GM12878 (cell line): ENCODE results near the gene SLC2A4. TPM values are rescaled to one million over a fixed set of nuclear protein-coding genes. Genes with fewer than 3 reads are reported as not detected.

Experiments
- EED ChIP-seq: sonication (generic); IDR thresholded peaks from 2 replicates; pipeline ENCODE4 v1.6.1; 2016; ENCODE audit warnings: antibody characterized with exemption, low read depth
- GABPA ChIP-seq: IDR thresholded peaks from 2 replicates; pipeline ENCODE4 v1.6.1; 2014; ENCODE audit warnings: antibody characterized with exemption, low read depth, mild to moderate bottlenecking, inconsistent platforms
- IKZF1 ChIP-seq: fragments of 450-650 bp; conservative IDR thresholded peaks from 2 replicates; pipeline ENCODE4 v1.6.1; 2017; ENCODE audit warnings: antibody characterized with exemption, mild to moderate bottlenecking
- IKZF2 ChIP-seq, 2 experiments: fragments of 450-650 bp; IDR thresholded peaks; 2 replicates each; pipeline ENCODE4 v1.6.1; 2017; ENCODE audit warnings: mild to moderate bottlenecking in 2 of 2, moderate library complexity in 2 of 2
- RFX5 ChIP-seq: IDR thresholded peaks from 2 replicates; pipeline ENCODE4 v1.6.1; 2011; ENCODE audit warnings: low read depth, low read length, improper control_type of control experiment
- RUNX3 ChIP-seq: IDR thresholded peaks from 2 replicates; pipeline ENCODE4 v1.6.1; 2012; ENCODE audit warnings: low read length, inconsistent platforms
- SMAD5 ChIP-seq: IDR thresholded peaks from 2 replicates; pipeline ENCODE4 v1.6.1; 2016; ENCODE audit warnings: antibody characterized with exemption, low read depth
- TCF12 ChIP-seq: IDR thresholded peaks from 2 replicates; pipeline ENCODE4 v1.6.1; 2011; ENCODE audit warnings: low read depth, mild to moderate bottlenecking, low read length
- polyA plus RNA-seq, 11 experiments: library from polyadenylated mRNA; depleted of rRNA in 4 of 11; unstranded in 6 of 11; stranded (reverse) in 5 of 11; fragments of >200 nt; fragmentation: Nextera tagmentation in 4 of 11; fragmentation: Illumina TruSeq in 1 of 11; extraction: Ambion mirVana in 4 of 11; extraction: Trizol in 1 of 11; gene quantifications; 1 replicate in 1 of 11; 2 replicates in 10 of 11; pipeline versions ENCODE4 v1.2.1 to v1.2.3, GENCODE V29; 2011 to 2016; ENCODE audit warnings: inconsistent platforms in 2 of 11, missing spikeins in 2 of 11, low read depth in 1 of 11
- total RNA-seq, 4 experiments: library from RNA; depleted of rRNA in 3 of 4; stranded (reverse); fragments of >200 nt in 3 of 4; fragmentation: Illumina TruSeq in 1 of 4; extraction: Trizol in 1 of 4; gene quantifications; 2 replicates each; pipeline versions ENCODE4 v1.2.1 to v1.2.3, GENCODE V29; 2013 to 2021
- TF ChIP-seq, protein P1 (sequence below): fragments of 450-650 bp; formaldehyde crosslinking; IDR thresholded peaks from 2 replicates; pipeline ENCODE4 v1.5.0; 2022; ENCODE audit warnings: mild to moderate bottlenecking, missing genetic modification characterization
- TF ChIP-seq, protein P2 (sequence below): IDR thresholded peaks from 2 replicates; pipeline ENCODE4 v1.6.1; 2011; ENCODE audit warnings: mild to moderate bottlenecking, low read depth, low read length, moderate library complexity; ENCODE audit not compliant: insufficient replicate concordance
- TF ChIP-seq, protein P3 (sequence below): IDR thresholded peaks from 2 replicates; pipeline ENCODE4 v1.6.1; 2012; ENCODE audit warnings: improper control_type of control experiment, low read depth, low read length; ENCODE audit not compliant: insufficient replicate concordance
- TF ChIP-seq, protein P4 (sequence below), 3 experiments: IDR thresholded peaks in 2 of 3; conservative IDR thresholded peaks in 1 of 3; 2 replicates each; pipeline ENCODE4 v1.5.1; 2011; ENCODE audit warnings: low read depth in 3 of 3, low read length in 3 of 3, mild to moderate bottlenecking in 3 of 3, control low read depth in 2 of 3, moderate library complexity in 2 of 3, inconsistent platforms in 1 of 3, mixed read lengths in 1 of 3; ENCODE audit not compliant: control insufficient read depth in 2 of 3, insufficient read depth in 1 of 3; ENCODE audit errors: extremely low read depth in 1 of 3
- TF ChIP-seq, protein P5 (sequence below): IDR thresholded peaks from 2 replicates; pipeline ENCODE4 v1.6.1; 2011; ENCODE audit warnings: borderline replicate concordance, low read depth, mild to moderate bottlenecking, moderate library complexity, mixed read lengths, low read length; ENCODE audit not compliant: insufficient read depth; ENCODE audit errors: extremely low read length
- TF ChIP-seq, protein P6 (sequence below): IDR thresholded peaks from 2 replicates; pipeline ENCODE4 v1.6.1; 2011; ENCODE audit warnings: borderline replicate concordance, low read depth, mild to moderate bottlenecking, moderate library complexity, low read length; ENCODE audit not compliant: insufficient read depth, poor library complexity, severe bottlenecking

The SLC2A4 gene
- total and polyA plus RNA-seq, 10 of the 15 experiments (the other 5 are each of a cell fraction or from before 2014, with no cell fraction given) = 0.03 to 0.23 (median 0.04) TPM; not detected in 4

DNA sequence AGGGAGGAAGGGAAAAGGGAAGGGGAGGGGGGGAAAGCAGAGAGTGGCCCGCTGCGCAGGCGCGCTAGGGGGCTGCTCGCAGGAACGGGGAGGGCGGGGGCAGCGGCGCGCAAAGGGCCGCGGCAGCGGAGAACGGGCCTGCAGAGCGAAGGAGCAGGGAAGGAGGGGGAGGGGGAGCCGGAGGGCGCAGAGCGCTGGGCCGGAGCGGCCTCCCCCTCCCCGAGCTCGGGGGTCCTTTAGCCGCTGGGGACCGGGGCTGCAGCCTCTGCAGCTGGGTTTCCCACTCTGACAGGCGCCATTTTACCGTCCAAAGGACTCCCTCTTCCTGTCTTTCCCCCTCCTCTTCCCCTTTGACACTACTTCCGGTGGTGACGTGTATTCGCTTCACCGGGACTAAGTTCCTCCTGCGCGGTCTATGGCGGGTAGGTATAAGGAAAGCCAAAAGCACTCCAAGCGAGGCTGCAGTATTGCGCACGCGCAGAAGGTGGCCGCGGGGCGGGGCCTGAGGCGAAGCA, 29.8 kb upstream of the SLC2A4 start, which contains the start of gene CTDNEP1 (continued):
- TF ChIP-seq, protein P1, sequence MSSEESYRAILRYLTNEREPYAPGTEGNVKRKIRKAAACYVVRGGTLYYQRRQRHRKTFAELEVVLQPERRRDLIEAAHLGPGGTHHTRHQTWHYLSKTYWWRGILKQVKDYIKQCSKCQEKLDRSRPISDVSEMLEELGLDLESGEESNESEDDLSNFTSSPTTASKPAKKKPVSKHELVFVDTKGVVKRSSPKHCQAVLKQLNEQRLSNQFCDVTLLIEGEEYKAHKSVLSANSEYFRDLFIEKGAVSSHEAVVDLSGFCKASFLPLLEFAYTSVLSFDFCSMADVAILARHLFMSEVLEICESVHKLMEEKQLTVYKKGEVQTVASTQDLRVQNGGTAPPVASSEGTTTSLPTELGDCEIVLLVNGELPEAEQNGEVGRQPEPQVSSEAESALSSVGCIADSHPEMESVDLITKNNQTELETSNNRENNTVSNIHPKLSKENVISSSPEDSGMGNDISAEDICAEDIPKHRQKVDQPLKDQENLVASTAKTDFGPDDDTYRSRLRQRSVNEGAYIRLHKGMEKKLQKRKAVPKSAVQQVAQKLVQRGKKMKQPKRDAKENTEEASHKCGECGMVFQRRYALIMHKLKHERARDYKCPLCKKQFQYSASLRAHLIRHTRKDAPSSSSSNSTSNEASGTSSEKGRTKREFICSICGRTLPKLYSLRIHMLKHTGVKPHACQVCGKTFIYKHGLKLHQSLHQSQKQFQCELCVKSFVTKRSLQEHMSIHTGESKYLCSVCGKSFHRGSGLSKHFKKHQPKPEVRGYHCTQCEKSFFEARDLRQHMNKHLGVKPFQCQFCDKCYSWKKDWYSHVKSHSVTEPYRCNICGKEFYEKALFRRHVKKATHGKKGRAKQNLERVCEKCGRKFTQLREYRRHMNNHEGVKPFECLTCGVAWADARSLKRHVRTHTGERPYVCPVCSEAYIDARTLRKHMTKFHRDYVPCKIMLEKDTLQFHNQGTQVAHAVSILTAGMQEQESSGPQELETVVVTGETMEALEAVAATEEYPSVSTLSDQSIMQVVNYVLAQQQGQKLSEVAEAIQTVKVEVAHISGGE = peak; percentile 20; the same call in 1 of the 2 replicates
- TF ChIP-seq, protein P2, sequence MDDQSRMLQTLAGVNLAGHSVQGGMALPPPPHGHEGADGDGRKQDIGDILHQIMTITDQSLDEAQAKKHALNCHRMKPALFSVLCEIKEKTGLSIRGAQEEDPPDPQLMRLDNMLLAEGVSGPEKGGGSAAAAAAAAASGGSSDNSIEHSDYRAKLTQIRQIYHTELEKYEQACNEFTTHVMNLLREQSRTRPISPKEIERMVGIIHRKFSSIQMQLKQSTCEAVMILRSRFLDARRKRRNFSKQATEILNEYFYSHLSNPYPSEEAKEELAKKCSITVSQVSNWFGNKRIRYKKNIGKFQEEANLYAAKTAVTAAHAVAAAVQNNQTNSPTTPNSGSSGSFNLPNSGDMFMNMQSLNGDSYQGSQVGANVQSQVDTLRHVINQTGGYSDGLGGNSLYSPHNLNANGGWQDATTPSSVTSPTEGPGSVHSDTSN = no peak
- TF ChIP-seq EED (no peak), IKZF1 (no peak; the same call in 1 of the 2 replicates), GABPA (peak; percentile 93), IKZF2 (IDR thresholded peaks at IDR 0.05) (no peak), SMAD5 (peak; percentile 15; the same call in 1 of the 2 replicates), RFX5 (no peak), TCF12 (peak; percentile 68; the same call in 1 of the 2 replicates), RUNX3 (0 out of 2 replicates have a peak, but pooled peaks have one; percentile 19)
- TF ChIP-seq, protein P3, sequence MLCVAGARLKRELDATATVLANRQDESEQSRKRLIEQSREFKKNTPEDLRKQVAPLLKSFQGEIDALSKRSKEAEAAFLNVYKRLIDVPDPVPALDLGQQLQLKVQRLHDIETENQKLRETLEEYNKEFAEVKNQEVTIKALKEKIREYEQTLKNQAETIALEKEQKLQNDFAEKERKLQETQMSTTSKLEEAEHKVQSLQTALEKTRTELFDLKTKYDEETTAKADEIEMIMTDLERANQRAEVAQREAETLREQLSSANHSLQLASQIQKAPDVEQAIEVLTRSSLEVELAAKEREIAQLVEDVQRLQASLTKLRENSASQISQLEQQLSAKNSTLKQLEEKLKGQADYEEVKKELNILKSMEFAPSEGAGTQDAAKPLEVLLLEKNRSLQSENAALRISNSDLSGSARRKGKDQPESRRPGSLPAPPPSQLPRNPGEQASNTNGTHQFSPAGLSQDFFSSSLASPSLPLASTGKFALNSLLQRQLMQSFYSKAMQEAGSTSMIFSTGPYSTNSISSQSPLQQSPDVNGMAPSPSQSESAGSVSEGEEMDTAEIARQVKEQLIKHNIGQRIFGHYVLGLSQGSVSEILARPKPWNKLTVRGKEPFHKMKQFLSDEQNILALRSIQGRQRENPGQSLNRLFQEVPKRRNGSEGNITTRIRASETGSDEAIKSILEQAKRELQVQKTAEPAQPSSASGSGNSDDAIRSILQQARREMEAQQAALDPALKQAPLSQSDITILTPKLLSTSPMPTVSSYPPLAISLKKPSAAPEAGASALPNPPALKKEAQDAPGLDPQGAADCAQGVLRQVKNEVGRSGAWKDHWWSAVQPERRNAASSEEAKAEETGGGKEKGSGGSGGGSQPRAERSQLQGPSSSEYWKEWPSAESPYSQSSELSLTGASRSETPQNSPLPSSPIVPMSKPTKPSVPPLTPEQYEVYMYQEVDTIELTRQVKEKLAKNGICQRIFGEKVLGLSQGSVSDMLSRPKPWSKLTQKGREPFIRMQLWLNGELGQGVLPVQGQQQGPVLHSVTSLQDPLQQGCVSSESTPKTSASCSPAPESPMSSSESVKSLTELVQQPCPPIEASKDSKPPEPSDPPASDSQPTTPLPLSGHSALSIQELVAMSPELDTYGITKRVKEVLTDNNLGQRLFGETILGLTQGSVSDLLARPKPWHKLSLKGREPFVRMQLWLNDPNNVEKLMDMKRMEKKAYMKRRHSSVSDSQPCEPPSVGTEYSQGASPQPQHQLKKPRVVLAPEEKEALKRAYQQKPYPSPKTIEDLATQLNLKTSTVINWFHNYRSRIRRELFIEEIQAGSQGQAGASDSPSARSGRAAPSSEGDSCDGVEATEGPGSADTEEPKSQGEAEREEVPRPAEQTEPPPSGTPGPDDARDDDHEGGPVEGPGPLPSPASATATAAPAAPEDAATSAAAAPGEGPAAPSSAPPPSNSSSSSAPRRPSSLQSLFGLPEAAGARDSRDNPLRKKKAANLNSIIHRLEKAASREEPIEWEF = no peak
- TF ChIP-seq, protein P4, sequence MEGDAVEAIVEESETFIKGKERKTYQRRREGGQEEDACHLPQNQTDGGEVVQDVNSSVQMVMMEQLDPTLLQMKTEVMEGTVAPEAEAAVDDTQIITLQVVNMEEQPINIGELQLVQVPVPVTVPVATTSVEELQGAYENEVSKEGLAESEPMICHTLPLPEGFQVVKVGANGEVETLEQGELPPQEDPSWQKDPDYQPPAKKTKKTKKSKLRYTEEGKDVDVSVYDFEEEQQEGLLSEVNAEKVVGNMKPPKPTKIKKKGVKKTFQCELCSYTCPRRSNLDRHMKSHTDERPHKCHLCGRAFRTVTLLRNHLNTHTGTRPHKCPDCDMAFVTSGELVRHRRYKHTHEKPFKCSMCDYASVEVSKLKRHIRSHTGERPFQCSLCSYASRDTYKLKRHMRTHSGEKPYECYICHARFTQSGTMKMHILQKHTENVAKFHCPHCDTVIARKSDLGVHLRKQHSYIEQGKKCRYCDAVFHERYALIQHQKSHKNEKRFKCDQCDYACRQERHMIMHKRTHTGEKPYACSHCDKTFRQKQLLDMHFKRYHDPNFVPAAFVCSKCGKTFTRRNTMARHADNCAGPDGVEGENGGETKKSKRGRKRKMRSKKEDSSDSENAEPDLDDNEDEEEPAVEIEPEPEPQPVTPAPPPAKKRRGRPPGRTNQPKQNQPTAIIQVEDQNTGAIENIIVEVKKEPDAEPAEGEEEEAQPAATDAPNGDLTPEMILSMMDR (IDR thresholded peaks at IDR 0.05 in 2 of 3, conservative IDR thresholded peaks at IDR 0.05 in 1 of 3; ENCODE audit: control insufficient read depth in 2 of 3, extremely low read depth in 1 of 3, insufficient read depth in 1 of 3, low read depth in 3 of 3, low read length in 3 of 3) = no peak
- TF ChIP-seq, protein P5, sequence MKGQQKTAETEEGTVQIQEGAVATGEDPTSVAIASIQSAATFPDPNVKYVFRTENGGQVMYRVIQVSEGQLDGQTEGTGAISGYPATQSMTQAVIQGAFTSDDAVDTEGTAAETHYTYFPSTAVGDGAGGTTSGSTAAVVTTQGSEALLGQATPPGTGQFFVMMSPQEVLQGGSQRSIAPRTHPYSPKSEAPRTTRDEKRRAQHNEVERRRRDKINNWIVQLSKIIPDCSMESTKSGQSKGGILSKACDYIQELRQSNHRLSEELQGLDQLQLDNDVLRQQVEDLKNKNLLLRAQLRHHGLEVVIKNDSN = no peak
- TF ChIP-seq, protein P6, sequence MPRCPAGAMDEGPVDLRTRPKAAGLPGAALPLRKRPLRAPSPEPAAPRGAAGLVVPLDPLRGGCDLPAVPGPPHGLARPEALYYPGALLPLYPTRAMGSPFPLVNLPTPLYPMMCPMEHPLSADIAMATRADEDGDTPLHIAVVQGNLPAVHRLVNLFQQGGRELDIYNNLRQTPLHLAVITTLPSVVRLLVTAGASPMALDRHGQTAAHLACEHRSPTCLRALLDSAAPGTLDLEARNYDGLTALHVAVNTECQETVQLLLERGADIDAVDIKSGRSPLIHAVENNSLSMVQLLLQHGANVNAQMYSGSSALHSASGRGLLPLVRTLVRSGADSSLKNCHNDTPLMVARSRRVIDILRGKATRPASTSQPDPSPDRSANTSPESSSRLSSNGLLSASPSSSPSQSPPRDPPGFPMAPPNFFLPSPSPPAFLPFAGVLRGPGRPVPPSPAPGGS = no peak
